ENCODE results near the gene CDKL1.

GRCh38 chr14:50301914-50302313 lies 94.8 kb downstream of the CDKL1 start:
- TF ChIP-seq CTCF (conservative IDR thresholded peaks at IDR 0.05 in 1 of 2, IDR thresholded peaks at IDR 0.05 in 1 of 2; ENCODE audit: low read depth in 1 of 2, low read length in 2 of 2) (no peak), EZH2 (IDR thresholded peaks at IDR 0.05; ENCODE audit: low read length, missing control alignments) (no peak)
